HG03175 (cell line): ENCODE results near the gene PIP5K1C.

Source experiments
- ATAC-seq: cut with Tn5 transposase; IDR thresholded peaks from one replicate; pipeline ENCODE4 v1.9.1; 2021; ENCODE audit warnings: mild to moderate bottlenecking, moderate library complexity; ENCODE audit not compliant: unreplicated experiment

PIP5K1C gene

DNA sequence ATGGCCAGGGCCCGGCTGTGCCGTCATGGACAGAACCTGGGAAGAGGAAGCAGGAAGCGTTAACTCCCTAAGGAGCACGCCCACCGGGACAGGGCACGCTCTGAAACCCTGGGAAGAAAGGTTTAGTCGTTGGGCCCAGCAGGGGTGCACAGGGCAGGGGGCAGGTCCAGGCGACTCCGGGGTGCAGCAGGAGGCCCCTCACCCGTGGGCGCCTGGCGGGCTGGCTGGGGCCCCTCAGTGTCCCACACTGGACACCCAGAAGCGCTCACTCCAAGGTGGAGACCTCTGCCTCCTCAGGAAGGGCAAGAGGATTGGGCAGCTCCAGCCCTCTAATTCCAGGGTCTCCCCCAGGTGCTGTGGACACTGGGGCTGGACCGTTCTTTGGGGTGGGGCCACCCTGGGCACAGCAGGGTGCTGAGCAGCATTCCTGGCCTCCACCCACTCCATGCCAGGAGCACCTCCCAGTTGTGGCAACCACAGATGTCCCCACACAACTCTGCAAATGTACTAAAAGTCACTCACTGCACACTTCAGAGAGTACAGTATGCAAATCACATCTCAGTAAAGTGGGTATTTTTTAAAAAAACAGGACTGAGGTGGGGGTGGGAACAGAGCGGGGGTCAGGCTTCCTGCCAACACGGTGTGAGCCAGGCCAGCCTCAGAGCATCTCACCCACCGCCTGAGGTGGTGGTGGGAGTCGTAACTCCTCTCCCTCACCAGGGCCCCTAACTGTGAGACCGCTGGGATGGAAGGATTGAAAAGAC, 35.2 kb downstream of the PIP5K1C start:
- ATAC-seq = no peak

DNA sequence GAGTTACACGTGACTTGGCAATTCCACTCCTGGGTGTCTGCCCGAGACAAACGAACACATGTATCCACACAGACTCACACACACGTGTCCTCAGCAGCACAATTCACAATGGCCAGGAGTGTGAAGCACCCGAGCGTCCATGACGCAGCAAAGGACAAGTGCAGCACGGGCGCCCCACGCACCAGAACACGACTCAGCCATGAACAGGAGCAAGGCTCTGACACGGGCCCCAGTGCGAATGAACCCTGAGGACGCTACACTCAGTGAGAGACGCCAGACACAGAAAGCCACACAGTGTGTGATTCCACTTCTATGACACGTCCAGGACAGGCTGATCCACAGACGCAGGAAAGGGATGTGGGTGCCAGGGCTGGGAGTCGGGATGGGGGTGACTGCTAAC, 36.4 kb downstream of the PIP5K1C start:
- ATAC-seq = no peak

DNA sequence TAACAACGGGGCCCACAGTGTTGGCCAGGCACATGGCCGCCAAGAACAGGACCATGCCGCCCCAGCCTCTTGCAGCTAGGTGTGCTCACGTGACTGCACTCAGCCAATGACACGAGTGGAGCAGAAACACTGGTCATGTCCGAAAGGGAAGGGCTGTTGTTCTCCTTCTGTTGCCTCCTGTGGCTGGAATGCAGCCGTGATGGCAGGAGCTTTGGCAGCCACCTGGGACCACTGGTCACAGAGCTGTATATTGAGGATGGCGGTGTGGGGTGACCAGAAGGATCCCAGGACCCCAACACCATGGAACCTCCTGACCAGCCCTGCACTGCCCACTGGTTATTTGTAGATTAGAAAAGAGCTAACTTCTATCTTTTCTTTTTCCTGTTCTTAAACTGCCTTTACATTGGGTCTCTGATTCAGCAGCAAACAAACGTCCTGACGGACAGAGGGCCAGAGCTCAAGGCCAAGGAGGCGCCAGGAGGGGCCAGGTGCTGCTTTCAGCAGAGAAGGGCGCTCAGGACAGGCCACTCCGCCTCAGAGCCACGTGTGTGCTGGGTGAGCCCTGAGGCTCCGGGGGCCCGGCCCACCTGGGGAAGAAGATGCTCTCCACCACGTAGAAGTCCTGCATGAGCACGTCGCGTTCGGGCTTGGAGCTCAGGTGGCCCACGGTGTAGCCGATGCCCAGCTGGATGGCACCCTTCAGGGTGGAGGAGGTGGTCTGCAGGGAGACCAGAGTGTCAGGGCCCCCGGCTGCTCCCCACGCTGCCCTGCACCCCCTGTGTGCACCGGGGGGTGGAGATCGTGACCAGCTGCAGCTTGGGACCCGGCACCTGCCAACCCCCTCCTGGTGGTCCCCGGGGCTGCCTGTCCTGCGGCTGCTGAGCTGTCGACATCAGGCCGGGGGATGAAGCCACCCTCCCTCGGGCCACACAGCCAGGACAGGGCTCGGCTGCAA, 38.7 kb downstream of the PIP5K1C start:
- ATAC-seq = no peak

DNA sequence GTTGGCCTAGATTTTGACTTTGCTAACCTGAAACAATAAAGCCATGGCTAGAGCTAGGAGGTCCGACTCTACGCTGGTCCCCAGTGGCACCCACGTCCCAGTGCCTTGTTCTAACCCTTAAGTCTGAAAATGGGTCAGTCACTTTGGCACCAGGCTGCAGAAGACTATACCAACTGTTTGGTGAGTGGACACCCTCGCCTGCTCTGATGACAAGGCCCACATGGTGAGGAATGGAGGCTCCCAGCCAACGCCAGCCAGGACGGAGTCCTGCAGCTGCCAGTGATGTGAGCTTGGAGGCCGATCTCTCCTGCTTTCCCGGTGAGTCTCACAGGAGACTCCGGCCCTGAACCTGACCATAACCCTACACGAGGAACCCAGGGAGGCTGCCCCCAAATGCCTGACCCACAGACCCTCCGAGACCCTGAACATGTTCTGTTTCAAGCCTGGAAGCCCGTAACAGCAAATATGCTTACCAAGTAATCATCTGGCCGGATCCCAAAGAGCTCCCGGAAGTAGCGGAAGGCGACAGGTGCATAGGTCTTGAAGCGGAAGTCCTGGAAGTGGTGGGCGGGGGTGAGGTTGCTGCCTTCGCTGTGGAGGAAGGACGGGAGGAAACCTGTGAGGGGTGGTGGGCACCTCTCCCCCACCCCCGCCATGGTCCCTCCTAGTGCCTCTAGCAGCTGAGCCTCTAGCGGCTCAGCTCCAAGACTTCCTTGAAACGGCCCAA, 39.6 kb downstream of the PIP5K1C start:
- ATAC-seq = no peak

DNA sequence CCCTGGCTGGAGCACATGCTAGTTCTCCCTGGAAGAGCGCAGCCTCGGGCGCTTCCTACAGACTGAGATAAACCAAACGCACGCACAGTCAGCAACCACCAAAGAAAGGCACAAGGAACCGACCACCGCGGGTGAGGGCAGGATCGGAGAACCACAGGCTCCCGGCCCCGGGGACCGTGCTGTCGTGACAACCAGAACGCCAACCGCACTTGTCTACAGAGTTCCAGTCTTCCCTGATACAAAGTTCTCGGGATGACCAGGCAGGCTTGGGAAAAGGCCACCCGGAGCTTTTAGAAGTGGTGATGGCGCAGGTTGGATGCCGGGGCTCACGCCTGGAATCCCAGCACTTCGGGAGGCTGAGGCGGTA, 40.5 kb downstream of the PIP5K1C start:
- no peak for ATAC-seq

DNA sequence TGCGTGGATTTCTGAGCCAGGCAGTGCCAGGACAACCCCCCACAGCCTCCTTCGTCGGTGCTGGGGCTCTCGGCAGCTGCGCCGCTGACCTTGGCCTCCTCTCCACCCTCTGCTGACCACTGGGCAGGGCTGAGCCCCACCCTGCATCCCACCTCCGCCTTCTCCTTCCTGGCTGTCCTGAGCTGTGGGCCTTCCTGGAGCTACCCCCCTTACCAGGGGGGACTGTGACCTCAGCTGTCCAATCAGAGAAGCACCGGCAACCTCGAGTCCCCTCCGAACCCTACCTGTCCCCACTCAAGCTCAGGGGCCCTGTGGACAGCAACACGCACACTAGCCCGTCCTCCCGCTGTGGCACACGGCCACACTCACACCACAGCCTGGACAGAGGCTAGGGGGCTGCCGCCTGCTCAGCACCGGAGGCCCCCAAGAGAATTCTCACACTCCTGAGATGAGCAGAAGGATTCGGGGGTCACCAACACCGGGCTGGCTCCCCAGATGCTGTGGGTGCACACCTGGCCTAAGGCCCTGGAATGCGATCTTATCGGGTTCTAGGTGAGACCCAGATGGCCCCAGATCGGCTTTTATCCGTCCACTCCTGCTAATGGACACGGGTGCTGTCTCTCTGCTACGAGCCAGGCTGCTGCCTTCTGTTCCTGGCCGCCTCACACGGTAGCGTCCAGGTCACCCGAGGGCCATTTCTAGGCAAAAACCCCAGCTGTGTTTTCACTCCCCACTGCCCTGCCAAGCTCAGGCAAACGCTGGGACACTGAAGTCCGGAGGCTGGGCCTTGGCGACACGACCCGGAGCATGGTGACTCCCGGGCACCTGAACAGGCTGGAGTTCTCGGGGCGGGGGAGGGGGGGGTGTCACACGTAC, 41.2 kb downstream of the PIP5K1C start:
- no peak for ATAC-seq

DNA sequence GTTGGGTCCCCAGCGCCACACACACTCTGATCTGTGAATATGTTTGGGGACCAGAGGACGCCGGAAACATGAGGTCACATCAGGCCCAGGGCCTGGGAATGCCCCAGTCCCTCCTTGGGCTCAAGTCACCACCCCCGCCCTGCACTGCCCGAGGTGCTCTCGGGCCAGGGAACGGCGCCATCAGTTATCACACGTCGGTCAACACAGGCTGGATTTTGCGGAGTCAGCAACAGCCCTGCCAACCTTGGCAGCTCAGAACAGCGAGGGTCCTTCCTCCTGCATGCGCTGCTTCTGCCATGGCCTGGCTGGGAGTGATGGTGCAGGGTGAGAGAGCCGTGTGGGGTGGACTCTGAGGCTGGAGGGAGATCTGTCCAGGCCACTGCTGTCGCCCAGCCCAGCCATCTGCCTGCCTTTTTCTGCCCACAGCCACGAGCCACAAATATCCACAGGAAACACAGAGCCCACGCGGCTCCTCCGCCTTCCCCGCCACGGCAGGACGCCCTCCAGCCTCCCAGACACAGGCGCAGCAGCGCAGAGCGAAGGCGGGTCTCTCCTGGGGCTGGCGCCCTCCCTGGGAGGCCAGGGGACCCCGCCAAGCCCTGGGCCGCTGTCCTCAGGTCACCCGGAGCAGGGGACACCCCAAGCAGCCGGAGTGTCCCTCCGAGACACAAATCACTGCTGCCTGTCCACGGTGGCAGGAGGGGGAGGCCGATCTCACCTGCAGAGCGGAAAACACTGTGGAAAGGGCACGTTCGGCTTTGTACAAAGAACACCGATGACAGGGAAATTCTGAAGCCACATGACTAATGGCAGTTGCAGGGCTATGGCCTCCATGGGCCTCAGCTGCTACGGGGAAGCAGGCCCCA, 42.0 kb downstream of the PIP5K1C start:
- no peak for ATAC-seq

DNA sequence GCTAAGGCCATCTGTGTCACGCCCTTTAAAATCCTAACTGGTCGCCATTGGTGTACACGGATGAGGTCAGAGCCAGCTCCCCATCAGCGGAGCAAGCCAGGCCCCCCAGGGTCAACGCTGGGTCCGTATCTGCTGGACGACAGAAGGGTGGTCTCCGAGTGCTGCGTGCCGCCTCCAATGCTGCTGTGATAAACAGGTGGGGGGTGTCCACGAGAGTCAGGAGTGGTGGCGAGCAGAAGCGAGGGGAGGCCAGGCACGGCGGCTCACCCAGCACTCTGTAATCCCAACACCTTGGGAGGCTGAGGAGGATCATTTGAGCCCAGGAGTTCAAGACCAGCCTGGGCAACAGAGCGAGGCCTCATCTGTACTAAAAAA, 42.9 kb downstream of the PIP5K1C start:
- no peak for ATAC-seq

DNA sequence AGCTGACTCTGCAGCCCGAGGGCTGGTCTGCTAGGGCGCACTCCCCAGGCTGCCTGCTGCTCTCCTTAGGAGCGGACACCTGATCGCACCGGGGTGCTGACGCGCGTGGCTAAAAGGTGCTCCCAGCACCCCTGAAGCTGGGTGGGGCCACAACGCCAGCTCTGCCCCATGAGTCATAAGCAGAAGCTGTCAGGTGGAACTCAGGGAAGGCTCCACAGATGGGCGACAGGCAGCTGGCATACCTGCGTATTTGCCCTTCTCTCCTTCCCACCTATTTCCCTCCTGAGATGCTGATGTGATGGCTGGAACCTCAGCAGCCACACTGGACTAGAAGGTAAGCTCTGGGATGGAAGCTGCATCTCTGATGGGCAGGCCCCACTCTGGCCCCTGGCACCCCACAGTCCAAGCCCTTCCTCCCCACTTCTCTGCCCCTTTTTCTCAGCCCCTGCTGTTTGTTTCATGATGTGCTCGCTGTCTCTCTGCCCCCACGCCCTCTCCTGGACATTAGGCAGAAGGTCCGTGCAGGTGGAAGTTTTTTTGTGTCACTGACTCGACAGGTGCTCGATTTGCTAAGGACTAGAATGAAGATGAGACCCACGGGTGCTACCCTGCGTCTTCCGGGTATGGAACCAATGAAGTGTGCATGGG, 43.4 kb downstream of the PIP5K1C start:
- ATAC-seq = no peak

DNA sequence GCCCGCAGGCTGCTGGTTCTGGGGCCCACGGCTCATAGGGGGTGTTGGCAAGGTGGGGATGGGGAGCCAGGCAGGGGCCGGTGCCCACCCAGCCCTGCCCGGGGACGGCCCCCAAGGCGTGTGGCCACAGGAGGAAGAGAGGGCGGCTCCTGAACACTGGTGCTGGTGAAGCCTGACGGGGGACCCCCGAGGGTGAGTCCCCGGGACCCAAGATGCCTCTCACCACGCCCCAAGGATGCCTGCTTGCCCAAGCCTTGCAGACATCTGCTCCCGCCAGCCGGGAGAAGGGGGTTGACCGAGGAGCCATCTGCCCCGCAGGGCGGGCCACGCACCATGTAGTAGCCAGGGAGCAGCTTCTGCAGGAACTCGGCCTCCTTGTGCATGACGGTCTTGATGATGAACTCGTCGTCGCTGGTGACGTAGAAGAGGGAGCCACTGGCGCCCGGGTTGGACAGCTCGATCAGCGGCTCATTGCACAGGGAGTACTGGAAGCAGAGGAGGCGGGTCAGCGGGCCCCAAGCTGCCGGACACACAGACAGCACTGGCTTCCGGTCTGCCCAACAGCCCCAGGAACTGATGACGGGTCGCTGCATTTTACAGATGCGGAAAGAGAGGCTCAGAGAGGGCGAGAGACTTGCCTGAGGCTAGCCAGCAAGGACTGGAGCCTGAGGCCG, 44.1 kb downstream of the PIP5K1C start:
- ATAC-seq = no peak

DNA sequence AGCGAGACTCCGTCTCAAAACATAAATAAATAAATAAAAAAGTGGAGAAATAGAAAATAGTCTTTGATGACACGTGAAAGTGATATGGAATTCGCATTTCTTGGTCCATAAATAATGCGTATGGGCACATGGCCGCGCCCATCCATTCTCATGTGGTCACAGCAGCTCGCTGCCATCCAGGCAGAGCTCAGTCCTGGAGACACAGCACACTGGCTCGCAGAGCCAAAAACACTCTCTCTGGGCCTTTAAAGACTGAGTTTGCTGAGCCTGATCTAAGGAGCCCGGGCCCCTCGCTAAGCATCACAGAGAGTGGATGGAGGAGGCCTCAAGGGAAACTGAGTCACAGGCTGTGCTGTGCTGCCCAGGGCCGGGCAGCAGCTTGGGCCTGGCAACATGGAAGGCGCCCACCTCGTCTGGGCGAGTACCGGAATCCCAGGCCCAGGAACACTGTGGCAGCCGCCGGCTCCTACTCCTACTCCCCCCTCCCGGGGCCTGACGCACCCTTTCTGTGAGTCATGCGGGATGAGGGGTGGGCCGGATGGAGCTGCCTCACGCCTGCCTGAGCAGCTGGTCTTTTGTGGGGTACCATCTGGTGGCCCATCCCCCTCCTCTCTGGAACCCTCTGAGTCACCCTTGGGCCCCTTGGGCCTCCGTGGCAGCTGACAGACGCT, 44.7 kb downstream of the PIP5K1C start:
- ATAC-seq = no peak

DNA sequence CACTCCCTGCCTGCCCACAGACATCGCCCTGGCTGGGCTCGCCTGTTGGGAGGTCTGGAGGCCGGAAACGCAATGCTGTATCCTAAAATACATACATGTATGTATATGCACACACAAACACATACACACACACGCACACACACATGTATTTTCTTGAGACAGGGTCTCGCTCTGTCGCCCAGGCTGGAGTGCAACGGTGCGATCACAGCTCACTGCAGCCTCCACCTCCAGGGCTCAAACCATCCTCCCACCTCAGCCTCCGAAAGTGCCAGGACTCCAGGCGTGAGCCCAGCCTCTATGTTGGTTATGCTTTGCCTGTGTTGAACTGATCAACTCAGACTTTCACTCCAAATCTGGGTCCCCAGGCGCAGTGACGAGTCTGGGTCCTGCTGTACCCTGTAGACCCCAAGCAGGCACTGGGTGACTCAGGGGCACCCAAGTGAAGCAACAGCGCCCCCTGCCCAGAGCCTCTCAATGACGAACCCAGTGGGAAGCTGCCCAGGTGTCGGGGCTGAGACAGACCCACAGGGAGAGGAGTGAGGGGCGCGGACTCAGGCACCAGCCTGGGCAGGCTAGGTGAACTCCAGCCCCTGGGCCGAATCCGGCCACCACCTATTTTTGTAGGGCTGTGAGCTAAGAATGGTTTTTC, 46.3 kb downstream of the PIP5K1C start:
- ATAC-seq = no peak

DNA sequence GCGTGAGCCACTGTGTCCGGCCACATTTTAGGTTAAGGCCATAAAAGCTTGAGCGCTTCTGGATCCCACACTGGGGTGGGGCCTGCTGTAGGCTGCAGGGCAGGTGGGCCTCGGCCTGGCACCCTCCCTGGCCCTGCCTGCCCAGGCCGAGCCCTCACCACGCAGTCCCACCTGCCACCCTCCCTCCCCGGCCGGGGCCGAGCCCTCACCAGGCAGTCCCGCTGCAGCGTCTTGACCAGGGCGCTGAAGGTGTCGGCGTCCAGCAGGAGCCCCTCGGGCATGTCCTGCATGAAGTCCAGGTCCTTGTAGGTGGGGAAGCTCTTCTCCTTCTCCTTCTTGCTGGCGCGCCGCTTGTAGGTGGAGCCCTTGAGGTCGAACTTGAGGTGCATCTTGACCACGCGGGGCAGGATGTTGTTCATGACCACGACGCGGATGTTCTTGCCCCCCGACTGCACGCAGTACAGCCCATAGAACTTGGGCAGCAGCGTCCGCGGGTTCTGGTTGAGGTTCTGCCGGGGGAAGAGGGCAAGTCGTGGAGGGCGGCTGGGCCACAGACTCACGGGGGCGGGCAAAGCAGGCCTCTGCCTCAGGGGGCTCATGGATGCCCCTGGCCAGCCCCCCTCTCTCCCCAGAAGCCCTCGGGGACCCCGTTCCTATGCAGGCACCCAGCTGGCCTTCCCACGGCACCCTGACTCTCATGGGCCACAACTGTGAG, 47.0 kb downstream of the PIP5K1C start:
- no peak for ATAC-seq

DNA sequence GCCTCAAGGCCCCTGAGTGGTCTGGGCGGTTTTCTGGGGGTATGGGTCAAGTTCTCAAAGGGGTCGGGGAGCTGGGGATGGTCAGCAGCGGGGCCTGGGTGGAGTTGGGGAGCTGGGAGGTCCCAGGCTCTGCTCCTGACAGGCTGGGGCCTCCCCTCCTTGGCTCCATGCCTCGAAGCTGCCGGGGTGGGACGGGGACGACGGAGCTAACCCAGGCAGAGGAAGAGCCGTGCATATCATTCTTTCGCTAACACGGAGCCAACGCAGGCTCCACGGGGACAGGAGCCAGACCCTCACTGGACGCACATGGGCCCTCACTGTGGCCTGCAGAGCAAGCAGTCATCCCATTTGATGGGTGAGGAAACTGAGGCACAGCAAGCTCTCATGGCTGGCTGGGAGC, 47.8 kb downstream of the PIP5K1C start:
- no peak for ATAC-seq

DNA sequence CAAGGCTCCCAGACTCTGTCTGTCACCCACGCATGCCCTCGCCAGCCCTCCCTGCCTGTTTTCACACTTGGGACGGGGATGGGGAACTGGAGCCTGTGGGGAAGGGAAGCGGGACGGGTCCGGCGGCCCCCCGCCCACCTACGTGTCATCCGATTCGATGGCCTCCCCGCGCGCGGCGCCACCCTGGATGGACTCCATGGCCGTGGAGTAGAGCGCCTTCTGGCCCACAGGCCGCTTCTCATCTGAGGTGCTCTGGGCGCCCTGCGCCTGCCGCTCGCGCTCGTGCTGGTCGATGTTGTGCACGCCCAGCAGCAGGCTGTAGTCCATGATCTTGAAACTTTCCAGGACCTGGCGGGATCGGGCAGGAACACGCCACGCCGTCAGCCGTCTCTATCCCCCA, 48.6 kb downstream of the PIP5K1C start:
- ATAC-seq = no peak

DNA sequence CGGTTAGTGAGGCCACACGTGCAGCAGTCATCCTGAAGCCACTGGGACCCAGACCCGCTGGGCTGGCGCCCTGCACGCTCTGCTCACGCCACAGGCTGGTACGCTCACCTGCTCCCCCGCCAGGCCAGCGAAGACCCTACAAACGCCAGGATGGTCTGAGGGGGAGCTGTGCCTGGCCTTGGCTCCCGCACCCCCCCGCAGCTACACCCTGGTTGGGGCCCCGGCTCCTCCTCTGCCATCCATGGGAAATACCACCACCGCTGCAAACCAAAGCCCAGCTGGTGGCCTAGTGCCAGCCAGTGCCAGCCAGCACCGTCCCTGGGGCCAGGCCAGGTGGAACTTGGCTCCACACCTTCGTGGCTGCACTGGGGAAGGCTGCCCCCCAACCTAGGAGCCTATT, 50.4 kb downstream of the PIP5K1C start:
- no peak for ATAC-seq
